ENCODE measurements around the gene MBL2.

Gene MBL2

DNA sequence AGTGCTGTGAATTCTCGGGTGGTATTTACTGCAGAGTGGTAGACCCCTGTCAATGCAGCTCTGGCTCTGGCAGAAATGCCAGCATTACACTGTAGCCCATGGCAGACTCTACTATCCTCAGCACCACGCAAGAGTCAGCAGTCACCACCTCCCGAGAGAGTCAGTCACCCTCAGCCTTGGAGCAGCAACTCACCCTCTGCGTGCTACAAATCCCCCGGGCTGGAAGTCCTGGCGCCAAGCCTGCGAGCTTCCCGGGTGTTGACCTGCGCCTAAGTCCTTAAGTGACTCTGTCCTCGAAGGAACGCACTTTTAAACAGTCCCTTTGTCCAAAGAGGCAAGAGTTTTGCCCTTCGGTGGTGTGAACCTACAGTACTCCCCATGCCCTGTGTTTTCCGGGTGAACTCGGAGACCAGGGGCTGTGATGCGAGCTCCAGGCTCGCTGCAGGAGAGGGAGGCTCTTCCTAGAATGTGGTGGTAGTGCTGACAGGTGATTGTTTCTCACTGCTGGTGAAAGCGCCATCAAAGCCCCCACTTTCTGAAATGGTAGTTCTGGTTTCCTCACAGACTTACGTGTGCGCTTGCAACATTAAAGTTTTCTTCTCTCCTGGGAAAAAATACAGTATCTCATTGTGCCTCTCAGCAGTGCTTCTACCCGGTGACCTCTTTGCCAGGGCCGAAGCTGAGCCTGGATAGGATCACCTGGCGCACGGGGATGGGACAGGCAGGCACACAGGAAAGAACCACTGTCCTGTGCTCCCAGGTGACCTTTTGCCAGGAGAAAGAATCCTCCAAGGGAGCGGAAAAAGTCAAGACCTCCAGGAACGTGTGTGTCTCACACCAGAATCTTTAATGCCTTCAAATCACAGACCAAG lies 33.1 kb upstream of the MBL2 start:
- POLR2A ChIA-PET, result no interaction called here
- CTCF ChIA-PET, result no interaction called here
- Histone ChIP-seq H3K27me3 (replicated peaks in 2 of 5; ENCODE audit: control insufficient read depth in 4 of 5, insufficient read depth in 5 of 5, low read length in 4 of 5) (no peaks in the 10 kb centered on the region), H3K4me3 (ENCODE audit: control insufficient read depth in 1 of 7, extremely low read depth in 1 of 7, insufficient read depth in 4 of 7, low read depth in 2 of 7, low read length in 6 of 7) (no peak overlapping the region), H3K9me3 (ENCODE audit: control extremely low read depth in 1 of 5, control insufficient read depth in 4 of 5, insufficient read depth in 2 of 5, low read depth in 1 of 5, low read length in 4 of 5) (no peaks in the 10 kb centered on the region), H3K27ac (ENCODE audit: insufficient read depth in 1 of 2, low read depth in 1 of 2, low read length in 2 of 2, poor library complexity in 1 of 2, severe bottlenecking in 2 of 2) (no peak overlapping the region), H3K4me1 (ENCODE audit: control extremely low read depth in 1 of 4, control insufficient read depth in 4 of 4, insufficient read depth in 4 of 4, low read length in 3 of 4) (no peaks in the 10 kb centered on the region), H3K36me3 (ENCODE audit: control insufficient read depth in 4 of 4, insufficient read depth in 4 of 4, low read length in 3 of 4) (no peaks in the 10 kb centered on the region)
- no peak for DNase-seq
- WGBS (ENCODE audit: insufficient coverage), result 89% methylated on average over 25 of the region's 25 CpGs

DNA sequence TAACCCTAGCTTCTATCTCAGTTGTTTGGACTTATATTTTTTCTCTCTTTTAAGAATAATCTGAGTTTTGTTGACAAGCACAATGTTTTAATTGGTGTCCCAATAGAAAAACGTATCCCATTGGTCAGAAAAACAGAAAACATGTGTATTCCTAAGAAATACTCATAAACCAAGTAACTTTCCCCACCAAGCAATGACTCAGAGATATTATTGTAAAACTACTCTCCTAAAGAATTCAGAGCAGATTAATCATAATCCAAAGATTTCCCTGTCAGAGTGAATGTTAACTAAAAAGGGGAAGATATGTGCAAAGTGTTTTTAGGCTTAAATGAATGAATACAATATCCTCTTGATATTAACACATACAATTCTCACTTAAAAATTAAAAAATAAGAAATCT lies 29.4 kb upstream of the MBL2 start:
- Histone ChIP-seq H3K36me3 (ENCODE audit: control insufficient read depth in 4 of 4, insufficient read depth in 4 of 4, low read length in 3 of 4) (no peaks in the 10 kb centered on the region), H3K4me1 (ENCODE audit: control extremely low read depth in 1 of 4, control insufficient read depth in 4 of 4, insufficient read depth in 4 of 4, low read length in 3 of 4) (no peaks in the 10 kb centered on the region), H3K4me3 (ENCODE audit: control insufficient read depth in 1 of 7, extremely low read depth in 1 of 7, insufficient read depth in 4 of 7, low read depth in 2 of 7, low read length in 6 of 7) (no peak overlapping the region), H3K27me3 (replicated peaks in 2 of 5; ENCODE audit: control insufficient read depth in 4 of 5, insufficient read depth in 5 of 5, low read length in 4 of 5) (no peaks in the 10 kb centered on the region), H3K9me3 (ENCODE audit: control extremely low read depth in 1 of 5, control insufficient read depth in 4 of 5, insufficient read depth in 2 of 5, low read depth in 1 of 5, low read length in 4 of 5) (peaks cover 0 to 1% (median 0%) of the 10 kb centered on the region in 5 experiments), H3K27ac (ENCODE audit: insufficient read depth in 1 of 2, low read depth in 1 of 2, low read length in 2 of 2, poor library complexity in 1 of 2, severe bottlenecking in 2 of 2) (no peak overlapping the region)
- POLR2A ChIA-PET, result no interaction called here
- WGBS (ENCODE audit: insufficient coverage), result 86% methylated on average over 1 of the region's 1 CpG
- CTCF ChIA-PET, result no interaction called here
- DNase-seq, result no peak

DNA sequence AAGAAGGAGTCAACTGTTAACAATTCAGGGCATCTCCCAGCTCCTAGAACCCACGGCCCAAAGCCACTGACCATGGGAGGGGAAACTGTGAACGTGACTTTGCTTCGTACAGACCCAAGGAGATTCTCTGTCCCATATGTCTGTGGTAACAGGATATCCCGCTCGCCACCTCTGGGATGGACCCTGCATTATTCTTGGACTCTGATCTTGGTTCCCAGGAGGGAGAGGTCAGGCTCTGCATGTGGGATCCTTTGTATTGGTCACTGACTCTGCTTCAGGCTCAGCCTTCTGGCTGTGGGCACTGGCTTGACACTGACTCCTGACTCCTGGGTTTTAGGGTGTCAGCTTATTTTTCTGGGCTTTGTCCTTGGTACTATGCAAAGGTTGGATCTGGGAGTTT lies 13.5 kb upstream of the MBL2 start:
- H3K27ac ChIP-seq (ENCODE audit: insufficient read depth in 1 of 2, low read depth in 1 of 2, low read length in 2 of 2, poor library complexity in 1 of 2, severe bottlenecking in 2 of 2), result no peak overlapping the region
- H3K9me3 ChIP-seq (ENCODE audit: control extremely low read depth in 1 of 5, control insufficient read depth in 4 of 5, insufficient read depth in 2 of 5, low read depth in 1 of 5, low read length in 4 of 5), result no peaks in the 10 kb centered on the region
- no peaks in the 10 kb centered on the region for H3K4me1 ChIP-seq (ENCODE audit: control extremely low read depth in 1 of 4, control insufficient read depth in 4 of 4, insufficient read depth in 4 of 4, low read length in 3 of 4)
- DNase-seq, result no peak
- H3K36me3 ChIP-seq (ENCODE audit: control insufficient read depth in 4 of 4, insufficient read depth in 4 of 4, low read length in 3 of 4), result no peaks in the 10 kb centered on the region
- WGBS (ENCODE audit: insufficient coverage), result 98% methylated on average over 5 of the region's 5 CpGs
- no peak overlapping the region for H3K4me3 ChIP-seq (ENCODE audit: control insufficient read depth in 1 of 7, extremely low read depth in 1 of 7, insufficient read depth in 4 of 7, low read depth in 2 of 7, low read length in 6 of 7)
- POLR2A ChIA-PET, result no interaction called here
- CTCF ChIA-PET, result interaction anchor here (0.8 to 0.9 kb wide), 2 partner anchors 8 to 46 kb away, joined by 3 read pairs; no protein-coding TSS in a partner anchor
- peaks cover 0 to 2% (median 0%) of the 10 kb centered on the region in 5 experiments for H3K27me3 ChIP-seq (replicated peaks in 2 of 5; ENCODE audit: control insufficient read depth in 4 of 5, insufficient read depth in 5 of 5, low read length in 4 of 5)

DNA sequence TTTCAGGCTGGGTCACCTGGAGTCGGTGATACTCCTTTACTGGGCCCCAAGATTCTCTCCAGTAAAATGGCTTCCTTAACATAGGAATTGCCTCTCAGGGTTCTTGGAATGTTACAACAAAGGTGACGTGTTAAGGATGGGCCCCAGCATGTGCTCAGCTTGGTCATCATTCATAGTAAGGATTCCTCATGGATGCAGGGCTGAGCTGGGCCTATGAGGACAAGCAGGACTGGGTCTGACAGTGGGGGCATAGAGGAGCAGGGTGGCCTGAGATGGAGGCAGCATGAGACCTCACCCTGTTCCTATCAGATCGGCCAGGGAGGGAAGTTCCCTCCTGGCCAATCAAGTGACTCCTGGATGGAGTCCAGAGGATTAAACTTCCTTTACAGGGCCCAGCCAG lies 12.8 kb upstream of the MBL2 start:
- WGBS (ENCODE audit: insufficient coverage), result 67% methylated on average over 3 of the region's 3 CpGs
- Histone ChIP-seq H3K9me3 (ENCODE audit: control extremely low read depth in 1 of 5, control insufficient read depth in 4 of 5, insufficient read depth in 2 of 5, low read depth in 1 of 5, low read length in 4 of 5) (no peaks in the 10 kb centered on the region), H3K36me3 (ENCODE audit: control insufficient read depth in 4 of 4, insufficient read depth in 4 of 4, low read length in 3 of 4) (no peaks in the 10 kb centered on the region), H3K27ac (ENCODE audit: insufficient read depth in 1 of 2, low read depth in 1 of 2, low read length in 2 of 2, poor library complexity in 1 of 2, severe bottlenecking in 2 of 2) (no peak overlapping the region), H3K4me1 (ENCODE audit: control extremely low read depth in 1 of 4, control insufficient read depth in 4 of 4, insufficient read depth in 4 of 4, low read length in 3 of 4) (no peaks in the 10 kb centered on the region), H3K27me3 (replicated peaks in 2 of 5; ENCODE audit: control insufficient read depth in 4 of 5, insufficient read depth in 5 of 5, low read length in 4 of 5) (peaks cover 0 to 2% (median 0%) of the 10 kb centered on the region in 5 experiments), H3K4me3 (ENCODE audit: control insufficient read depth in 1 of 7, extremely low read depth in 1 of 7, insufficient read depth in 4 of 7, low read depth in 2 of 7, low read length in 6 of 7) (no peak overlapping the region)
- DNase-seq, result no peak
- ChIA-PET CTCF (interaction anchor here (2.2 kb wide), 1 partner anchor 45 kb away, joined by 14 read pairs; no protein-coding TSS in a partner anchor), POLR2A (no interaction called here)

DNA sequence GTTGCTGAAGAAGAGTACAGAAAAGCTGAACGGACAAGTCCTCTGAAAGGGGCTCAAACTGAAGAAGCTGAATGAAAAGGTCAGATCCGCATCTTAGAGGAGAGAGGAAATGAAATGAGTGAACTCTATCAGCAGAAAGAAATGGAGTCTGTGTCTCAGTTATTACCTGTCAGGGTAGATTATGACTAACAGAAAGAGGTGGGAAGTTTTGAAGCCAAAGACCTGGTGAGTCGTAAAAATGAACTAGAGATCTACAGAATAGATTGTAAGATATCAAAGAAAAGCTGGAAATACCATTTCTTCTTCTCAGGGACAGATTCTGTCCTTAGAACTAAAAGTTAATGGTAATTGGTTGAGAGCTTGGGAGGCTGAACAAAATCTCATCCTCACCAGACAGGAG lies 11.1 kb upstream of the MBL2 start:
- CTCF ChIA-PET, result interaction anchor here (1.0 to 2.2 kb wide), 4 partner anchors 11 to 140 kb away, joined by 3 to 14 read pairs (median 3); partner anchors contain the start of gene MBL2
- no peak for DNase-seq
- Histone ChIP-seq H3K36me3 (ENCODE audit: control insufficient read depth in 4 of 4, insufficient read depth in 4 of 4, low read length in 3 of 4) (no peaks in the 10 kb centered on the region), H3K4me1 (ENCODE audit: control extremely low read depth in 1 of 4, control insufficient read depth in 4 of 4, insufficient read depth in 4 of 4, low read length in 3 of 4) (peaks cover 0 to 3% (median 1%) of the 10 kb centered on the region in 4 experiments), H3K27ac (ENCODE audit: insufficient read depth in 1 of 2, low read depth in 1 of 2, low read length in 2 of 2, poor library complexity in 1 of 2, severe bottlenecking in 2 of 2) (no peak overlapping the region), H3K9me3 (ENCODE audit: control extremely low read depth in 1 of 5, control insufficient read depth in 4 of 5, insufficient read depth in 2 of 5, low read depth in 1 of 5, low read length in 4 of 5) (no peaks in the 10 kb centered on the region), H3K27me3 (replicated peaks in 2 of 5; ENCODE audit: control insufficient read depth in 4 of 5, insufficient read depth in 5 of 5, low read length in 4 of 5) (peaks cover 0 to 2% (median 0%) of the 10 kb centered on the region in 5 experiments), H3K4me3 (ENCODE audit: control insufficient read depth in 1 of 7, extremely low read depth in 1 of 7, insufficient read depth in 4 of 7, low read depth in 2 of 7, low read length in 6 of 7) (no peak overlapping the region)
- WGBS (ENCODE audit: insufficient coverage), result 100% methylated on average over 2 of the region's 3 CpGs
- POLR2A ChIA-PET, result no interaction called here

DNA sequence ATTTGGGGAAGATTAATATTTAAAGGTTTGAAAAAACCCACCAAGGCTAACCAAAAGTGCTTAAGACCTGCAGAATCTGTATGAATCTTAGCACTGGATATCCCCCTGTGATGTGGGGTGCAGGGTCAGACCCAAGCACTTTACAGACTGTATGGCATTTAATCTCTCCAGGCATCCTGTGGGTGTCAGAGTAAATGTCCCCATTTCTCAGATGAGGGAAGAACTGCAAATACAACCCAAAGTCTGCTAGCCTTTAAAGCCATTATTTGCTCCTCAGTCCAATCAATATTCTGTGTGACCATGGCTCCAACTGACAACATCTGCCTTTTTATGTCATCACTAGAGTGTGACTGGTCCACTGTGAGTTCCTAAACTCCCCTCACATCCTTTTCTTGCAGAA lies 10.0 kb upstream of the MBL2 start:
- Histone ChIP-seq H3K4me1 (ENCODE audit: control extremely low read depth in 1 of 4, control insufficient read depth in 4 of 4, insufficient read depth in 4 of 4, low read length in 3 of 4) (peaks cover 0 to 7% (median 3%) of the 10 kb centered on the region in 4 experiments), H3K27ac (ENCODE audit: insufficient read depth in 1 of 2, low read depth in 1 of 2, low read length in 2 of 2, poor library complexity in 1 of 2, severe bottlenecking in 2 of 2) (no peak overlapping the region), H3K4me3 (ENCODE audit: control insufficient read depth in 1 of 7, extremely low read depth in 1 of 7, insufficient read depth in 4 of 7, low read depth in 2 of 7, low read length in 6 of 7) (no peak overlapping the region), H3K36me3 (ENCODE audit: control insufficient read depth in 4 of 4, insufficient read depth in 4 of 4, low read length in 3 of 4) (no peaks in the 10 kb centered on the region), H3K9me3 (ENCODE audit: control extremely low read depth in 1 of 5, control insufficient read depth in 4 of 5, insufficient read depth in 2 of 5, low read depth in 1 of 5, low read length in 4 of 5) (no peaks in the 10 kb centered on the region), H3K27me3 (replicated peaks in 2 of 5; ENCODE audit: control insufficient read depth in 4 of 5, insufficient read depth in 5 of 5, low read length in 4 of 5) (peaks cover 0 to 2% (median 0%) of the 10 kb centered on the region in 5 experiments)
- ChIA-PET CTCF (interaction anchor here (1.0 to 14.6 kb wide), 3 partner anchors 28 to 138 kb away, joined by 4 to 433 read pairs (median 107); no protein-coding TSS in a partner anchor), POLR2A (no interaction called here)
- DNase-seq, result no peak
